SK-N-SH treated with all-trans-retinoic acid at 6 μM for 48 hours (cell line): Measurements from ENCODE around the gene ALMS1.

Experiments used
- PPARA ChIP-seq: fragments of 250-450 bp; sonication (Bioruptor Pico); IDR thresholded peaks from 2 replicates; pipeline ENCODE4 v1.5.0; 2020; ENCODE audit warnings: mild to moderate bottlenecking, borderline replicate concordance
- TF ChIP-seq, protein P1 (sequence below): fragments of 250-450 bp; sonication (Bioruptor Pico); IDR thresholded peaks from 2 replicates; pipeline ENCODE4 v1.5.1; 2020; ENCODE audit warnings: low read depth, mild to moderate bottlenecking, moderate library complexity

DNA sequence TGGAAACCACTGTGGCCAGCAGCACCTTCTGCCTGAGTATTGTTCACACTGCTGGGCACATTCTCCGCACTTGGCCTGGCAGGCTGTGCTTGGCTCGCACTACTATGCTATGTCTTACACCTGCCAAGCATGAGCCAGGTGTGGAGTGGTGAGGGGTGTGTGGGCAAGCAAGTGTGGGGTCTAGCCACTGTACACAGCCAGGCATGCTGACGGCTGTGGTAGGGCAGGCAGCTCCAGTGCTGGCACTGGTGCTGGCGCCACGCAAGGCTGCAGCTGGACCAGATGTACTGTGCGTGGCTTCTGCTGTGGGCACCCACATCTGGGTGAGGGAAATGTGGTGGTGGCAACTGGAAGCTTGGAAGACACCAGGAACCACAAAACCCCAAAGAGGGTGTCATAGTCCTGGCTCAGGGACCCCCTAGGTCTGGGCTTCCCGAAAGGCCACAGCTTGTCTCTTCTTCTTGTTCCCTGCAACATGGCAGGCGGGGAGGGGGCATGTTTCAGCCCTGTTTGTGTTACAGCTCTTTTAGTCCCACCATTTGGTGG lies 101.5 kb downstream of the ALMS1 start:
- TF ChIP-seq, protein P1, sequence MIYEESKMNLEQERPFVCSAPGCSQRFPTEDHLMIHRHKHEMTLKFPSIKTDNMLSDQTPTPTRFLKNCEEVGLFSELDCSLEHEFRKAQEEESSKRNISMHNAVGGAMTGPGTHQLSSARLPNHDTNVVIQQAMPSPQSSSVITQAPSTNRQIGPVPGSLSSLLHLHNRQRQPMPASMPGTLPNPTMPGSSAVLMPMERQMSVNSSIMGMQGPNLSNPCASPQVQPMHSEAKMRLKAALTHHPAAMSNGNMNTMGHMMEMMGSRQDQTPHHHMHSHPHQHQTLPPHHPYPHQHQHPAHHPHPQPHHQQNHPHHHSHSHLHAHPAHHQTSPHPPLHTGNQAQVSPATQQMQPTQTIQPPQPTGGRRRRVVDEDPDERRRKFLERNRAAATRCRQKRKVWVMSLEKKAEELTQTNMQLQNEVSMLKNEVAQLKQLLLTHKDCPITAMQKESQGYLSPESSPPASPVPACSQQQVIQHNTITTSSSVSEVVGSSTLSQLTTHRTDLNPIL (CRISPR knock-in tag), result no peak
- no peak for TF ChIP-seq PPARA (CRISPR knock-in tag)
